Right lung (tissue), 5 donors: ENCODE measurements around the gene HAUS5. TPM values are rescaled to one million over a fixed set of nuclear protein-coding genes. Genes with fewer than 3 reads are reported as not detected.

Source experiments
- DNase-seq, 2 donors: peaks; one replicate each; pipeline ENCODE4 v3.0.0-alpha.2; 2013
- polyA plus RNA-seq, 5 donors: library from polyadenylated mRNA; unstranded; fragments of 120-200 nt; gene quantifications; one replicate each; pipeline versions ENCODE4 v1.2.1 to v1.2.3, GENCODE V29; 2013; ENCODE audit warnings: inconsistent platforms in 1 of 5, low replicate concordance in 1 of 5; ENCODE audit not compliant: insufficient read length in 5 of 5, insufficient read depth in 1 of 5

The HAUS5 gene
- polyA plus RNA-seq, 5 donors: 25.0 to 31.9 (median 28.0) TPM

DNA sequence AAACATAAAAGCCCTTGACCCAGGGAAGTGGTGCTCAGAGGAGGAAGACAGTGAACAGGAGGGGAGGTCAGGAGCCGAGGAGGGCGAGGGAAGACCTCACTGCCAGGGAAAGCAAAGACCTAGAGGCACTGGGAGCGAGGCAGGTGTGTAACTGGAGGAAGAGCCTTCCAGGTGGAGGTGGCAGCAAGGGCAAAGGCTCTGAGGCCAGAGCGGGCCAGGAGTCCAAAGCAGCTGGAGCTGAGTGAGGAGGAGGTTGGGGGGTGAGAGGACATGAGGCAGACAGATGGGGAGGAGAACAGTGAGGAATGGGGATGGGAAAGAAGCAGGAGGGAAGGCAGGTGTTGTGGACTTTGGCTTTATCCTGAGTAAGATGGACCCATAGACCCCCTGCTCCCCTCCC lies 57.4 kb downstream of the HAUS5 start:
- DNase-seq: no peak

DNA sequence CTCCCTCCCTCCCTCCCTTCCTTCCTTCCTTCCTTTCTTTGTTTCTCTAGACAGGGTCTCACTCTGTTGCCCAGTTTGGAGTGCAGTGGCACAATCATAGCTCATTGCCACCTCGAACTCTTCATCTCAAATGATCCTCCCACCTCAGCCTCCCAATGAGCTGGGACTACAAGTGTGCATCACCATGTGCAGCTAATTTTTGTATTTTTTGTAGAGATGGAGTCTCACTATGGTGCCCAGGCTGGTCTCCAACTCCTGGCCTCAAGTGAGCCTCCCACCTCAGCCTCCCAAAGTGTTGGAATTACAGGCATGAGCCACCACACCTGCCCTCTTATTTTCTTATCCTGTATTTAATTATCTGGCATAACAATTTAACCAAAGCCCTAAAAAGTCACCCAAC lies 58.2 kb downstream of the HAUS5 start:
- no peak for DNase-seq

DNA sequence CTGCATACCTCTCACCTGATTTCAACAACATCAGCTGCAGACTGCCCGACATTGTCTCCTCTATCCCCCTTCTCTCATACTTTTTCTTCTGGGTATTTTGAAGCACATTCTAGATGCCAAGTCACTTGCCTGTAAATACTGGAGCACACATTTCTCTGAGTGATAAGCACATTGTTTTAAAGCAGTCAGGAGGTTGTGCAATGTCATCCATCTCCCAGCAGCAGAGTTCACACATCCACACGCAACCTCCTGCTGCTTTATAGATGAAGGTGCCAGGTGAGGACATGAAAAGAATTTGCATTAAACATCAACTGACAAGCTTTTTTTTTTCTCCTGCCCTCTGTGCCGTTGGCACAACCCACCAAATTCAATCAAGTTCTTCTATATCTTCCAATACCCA lies 59.3 kb downstream of the HAUS5 start:
- DNase-seq: no peak

DNA sequence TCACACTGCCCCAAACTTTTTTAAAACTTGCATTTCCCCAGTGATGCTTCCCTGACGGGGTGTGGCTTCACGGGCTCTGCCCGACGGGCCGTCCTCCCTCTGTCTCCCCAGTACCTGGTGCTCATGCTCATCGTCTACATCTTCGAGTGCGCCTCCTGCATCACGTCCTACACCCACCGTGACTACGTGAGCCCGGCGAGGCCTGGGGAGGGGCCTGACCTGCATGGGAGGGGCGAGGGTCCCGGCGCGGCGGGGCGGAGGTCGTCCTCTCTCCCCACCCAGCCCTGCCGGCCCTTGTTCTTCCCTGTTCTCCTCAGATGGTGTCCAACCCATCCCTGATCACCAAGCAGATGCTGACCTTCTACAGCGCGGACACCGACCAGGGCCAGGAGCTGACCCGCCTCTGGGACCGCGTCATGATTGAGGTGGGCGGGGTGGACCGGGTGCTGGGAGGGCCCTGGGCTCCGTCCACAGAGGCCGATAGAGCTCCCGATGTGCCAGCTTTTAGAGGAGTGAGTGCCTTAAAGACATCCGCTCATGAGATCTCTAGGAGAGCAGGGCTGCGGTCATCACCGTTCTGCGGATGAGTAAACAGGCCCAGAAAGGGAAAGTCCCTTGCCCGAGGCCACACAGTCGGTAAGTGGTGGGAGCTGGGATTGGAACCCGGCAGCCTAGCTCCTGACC lies 60.7 kb downstream of the HAUS5 start:
- no peak for DNase-seq

Other genes starting within 250 kb of the HAUS5 start
- under 1 TPM in 2 of 5 donors, not detected in 3; 0.10 to 0.25 TPM for gene GPR42, start 241.7 kb upstream of the HAUS5 start, polyA plus RNA-seq
- under 1 TPM; 0.19 to 0.49 (median 0.34) TPM for gene FFAR2, start 164.5 kb upstream of the HAUS5 start, polyA plus RNA-seq
- gene KRTDAP, start 122.3 kb upstream of the HAUS5 start, polyA plus RNA-seq: 1 to 10 TPM in 4 of 5 donors, under 1 TPM in 1; 0.69 to 1.8 (median 1.4) TPM
- gene DMKN, start 99.1 kb upstream of the HAUS5 start, polyA plus RNA-seq: 100 to 1,000 TPM in 4 of 5 donors, 10 to 100 TPM in 1; 91.2 to 146 (median 119) TPM
- not detected for gene SBSN, start 84.4 kb upstream of the HAUS5 start, polyA plus RNA-seq
- not detected for gene GAPDHS, start 79.3 kb upstream of the HAUS5 start, polyA plus RNA-seq
- 10 to 100 TPM; 48.9 to 78.4 (median 58.9) TPM for gene TMEM147, start 67.1 kb upstream of the HAUS5 start, polyA plus RNA-seq
- not detected for gene ATP4A, start 49.1 kb upstream of the HAUS5 start, polyA plus RNA-seq
- not detected for gene PMIS2, start 26.6 kb upstream of the HAUS5 start, polyA plus RNA-seq
- gene RBM42, start 16.3 kb downstream of the HAUS5 start, polyA plus RNA-seq: 10 to 100 TPM; 43.0 to 84.8 (median 53.7) TPM
- gene ETV2, start 29.0 kb downstream of the HAUS5 start, polyA plus RNA-seq: 1 to 10 TPM; 1.5 to 4.6 (median 2.0) TPM
- gene COX6B1, start 35.6 kb downstream of the HAUS5 start, polyA plus RNA-seq: 100 to 1,000 TPM; 214 to 280 (median 243) TPM
- gene UPK1A, start 53.8 kb downstream of the HAUS5 start, polyA plus RNA-seq: under 1 TPM in 4 of 5 donors, not detected in 1; 0.18 to 0.40 (median 0.21) TPM
- under 1 TPM; 0.29 to 0.85 (median 0.57) TPM for gene ZBTB32, start 91.8 kb downstream of the HAUS5 start, polyA plus RNA-seq
- gene KMT2B, start 105.3 kb downstream of the HAUS5 start, polyA plus RNA-seq: 10 to 100 TPM; 21.3 to 40.3 (median 28.0) TPM
- gene IGFLR1, start 129.7 kb downstream of the HAUS5 start, polyA plus RNA-seq: 1 to 10 TPM; 3.1 to 7.1 (median 4.1) TPM
- gene U2AF1L4, start 132.7 kb downstream of the HAUS5 start, polyA plus RNA-seq: 10 to 100 TPM; 15.1 to 21.7 (median 16.6) TPM
- gene PSENEN, start 132.9 kb downstream of the HAUS5 start, polyA plus RNA-seq: 10 to 100 TPM; 45.5 to 72.8 (median 52.3) TPM
- gene LIN37, start 135.8 kb downstream of the HAUS5 start, polyA plus RNA-seq: 10 to 100 TPM in 2 of 5 donors, 1 to 10 TPM in 3; 8.2 to 14.4 (median 9.6) TPM
- gene HSPB6, start 144.3 kb downstream of the HAUS5 start, polyA plus RNA-seq: 100 to 1,000 TPM in 1 of 5 donors, 10 to 100 TPM in 4; 47.3 to 158 (median 71.5) TPM
- gene PROSER3, start 145.4 kb downstream of the HAUS5 start, polyA plus RNA-seq: 10 to 100 TPM; 15.9 to 21.4 (median 20.2) TPM
- 10 to 100 TPM; 21.8 to 40.7 (median 27.3) TPM for gene ARHGAP33, start 162.8 kb downstream of the HAUS5 start, polyA plus RNA-seq
- gene PRODH2, start 200.1 kb downstream of the HAUS5 start, polyA plus RNA-seq: 1 to 10 TPM in 1 of 5 donors, under 1 TPM in 1, not detected in 3; 0.21 to 1.0 TPM
- 1 to 10 TPM in 1 of 5 donors, under 1 TPM in 4; 0.29 to 1.5 (median 0.50) TPM for gene NPHS1, start 239.8 kb downstream of the HAUS5 start, polyA plus RNA-seq
- 1 to 10 TPM; 1.1 to 4.3 (median 1.8) TPM for gene KIRREL2, start 244.2 kb downstream of the HAUS5 start, polyA plus RNA-seq